ENCODE measurements around the gene RAB35.

DNA sequence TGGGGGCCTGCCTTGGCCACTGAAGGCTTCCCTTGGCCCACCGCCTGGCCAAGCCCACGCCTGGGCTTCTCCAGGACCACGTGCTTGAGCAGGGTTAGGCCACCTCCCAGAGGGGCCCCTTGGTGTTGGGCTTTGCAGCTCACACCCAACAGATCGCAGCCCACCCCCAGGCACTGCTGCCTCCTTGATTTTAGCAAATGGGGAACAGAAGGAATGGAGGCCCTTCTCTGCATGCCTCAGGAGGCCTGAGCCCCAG lies 23.3 kb downstream of the RAB35 start:
- TF ChIP-seq, protein P1, sequence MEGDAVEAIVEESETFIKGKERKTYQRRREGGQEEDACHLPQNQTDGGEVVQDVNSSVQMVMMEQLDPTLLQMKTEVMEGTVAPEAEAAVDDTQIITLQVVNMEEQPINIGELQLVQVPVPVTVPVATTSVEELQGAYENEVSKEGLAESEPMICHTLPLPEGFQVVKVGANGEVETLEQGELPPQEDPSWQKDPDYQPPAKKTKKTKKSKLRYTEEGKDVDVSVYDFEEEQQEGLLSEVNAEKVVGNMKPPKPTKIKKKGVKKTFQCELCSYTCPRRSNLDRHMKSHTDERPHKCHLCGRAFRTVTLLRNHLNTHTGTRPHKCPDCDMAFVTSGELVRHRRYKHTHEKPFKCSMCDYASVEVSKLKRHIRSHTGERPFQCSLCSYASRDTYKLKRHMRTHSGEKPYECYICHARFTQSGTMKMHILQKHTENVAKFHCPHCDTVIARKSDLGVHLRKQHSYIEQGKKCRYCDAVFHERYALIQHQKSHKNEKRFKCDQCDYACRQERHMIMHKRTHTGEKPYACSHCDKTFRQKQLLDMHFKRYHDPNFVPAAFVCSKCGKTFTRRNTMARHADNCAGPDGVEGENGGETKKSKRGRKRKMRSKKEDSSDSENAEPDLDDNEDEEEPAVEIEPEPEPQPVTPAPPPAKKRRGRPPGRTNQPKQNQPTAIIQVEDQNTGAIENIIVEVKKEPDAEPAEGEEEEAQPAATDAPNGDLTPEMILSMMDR (IDR thresholded peaks at IDR 0.05; ENCODE audit: low read length) = no peak
- no peak for TF ChIP-seq EZH2 (IDR thresholded peaks at IDR 0.05; ENCODE audit: borderline replicate concordance, low read length)

Data from OCI-LY1 (cell line).